Measurements from ENCODE around the gene ZC3H18. TPM values are rescaled to one million over a fixed set of nuclear protein-coding genes. Genes with fewer than 3 reads are reported as not detected.

The ZC3H18 gene
- total RNA-seq, 1 donor from 2014 or later: 48.9 TPM

GRCh38 chr16:88619859-88620815 lies 49.9 kb downstream of the ZC3H18 start:
- H3K27me3 Mint-ChIP-seq (ENCODE audit: unreplicated experiment): peaks cover 3% of the 10 kb centered on the region
- TF ChIP-seq, protein P1, sequence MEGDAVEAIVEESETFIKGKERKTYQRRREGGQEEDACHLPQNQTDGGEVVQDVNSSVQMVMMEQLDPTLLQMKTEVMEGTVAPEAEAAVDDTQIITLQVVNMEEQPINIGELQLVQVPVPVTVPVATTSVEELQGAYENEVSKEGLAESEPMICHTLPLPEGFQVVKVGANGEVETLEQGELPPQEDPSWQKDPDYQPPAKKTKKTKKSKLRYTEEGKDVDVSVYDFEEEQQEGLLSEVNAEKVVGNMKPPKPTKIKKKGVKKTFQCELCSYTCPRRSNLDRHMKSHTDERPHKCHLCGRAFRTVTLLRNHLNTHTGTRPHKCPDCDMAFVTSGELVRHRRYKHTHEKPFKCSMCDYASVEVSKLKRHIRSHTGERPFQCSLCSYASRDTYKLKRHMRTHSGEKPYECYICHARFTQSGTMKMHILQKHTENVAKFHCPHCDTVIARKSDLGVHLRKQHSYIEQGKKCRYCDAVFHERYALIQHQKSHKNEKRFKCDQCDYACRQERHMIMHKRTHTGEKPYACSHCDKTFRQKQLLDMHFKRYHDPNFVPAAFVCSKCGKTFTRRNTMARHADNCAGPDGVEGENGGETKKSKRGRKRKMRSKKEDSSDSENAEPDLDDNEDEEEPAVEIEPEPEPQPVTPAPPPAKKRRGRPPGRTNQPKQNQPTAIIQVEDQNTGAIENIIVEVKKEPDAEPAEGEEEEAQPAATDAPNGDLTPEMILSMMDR (IDR thresholded peaks at IDR 0.05; ENCODE audit: partially characterized antibody, unreplicated experiment): no peak
- H3K36me3 Mint-ChIP-seq (ENCODE audit: unreplicated experiment): no peaks in the 10 kb centered on the region
- H3K27ac Mint-ChIP-seq (ENCODE audit: unreplicated experiment): no peak overlapping the region
- no peak overlapping the region for H3K4me3 Mint-ChIP-seq (ENCODE audit: unreplicated experiment)
- H3K4me1 Mint-ChIP-seq (ENCODE audit: low read depth, unreplicated experiment): peaks cover 43% of the 10 kb centered on the region
- H3K9me3 Mint-ChIP-seq (ENCODE audit: unreplicated experiment): peaks cover 8% of the 10 kb centered on the region
- no peak for DNase-seq

- H3K36me3 Mint-ChIP-seq (ENCODE audit: unreplicated experiment): no peaks in the 10 kb centered on the region
- TF ChIP-seq, protein P1 (IDR thresholded peaks at IDR 0.05; ENCODE audit: partially characterized antibody, unreplicated experiment): no peak
- no peak for DNase-seq
- H3K9me3 Mint-ChIP-seq (ENCODE audit: unreplicated experiment): peaks cover 2% of the 10 kb centered on the region
- H3K4me3 Mint-ChIP-seq (ENCODE audit: unreplicated experiment): no peak overlapping the region
- peaks cover 28% of the 10 kb centered on the region for H3K4me1 Mint-ChIP-seq (ENCODE audit: low read depth, unreplicated experiment)
- H3K27ac Mint-ChIP-seq (ENCODE audit: unreplicated experiment): no peak overlapping the region
- no peaks in the 10 kb centered on the region for H3K27me3 Mint-ChIP-seq (ENCODE audit: unreplicated experiment)
Measured at GRCh38 chr16:88622125-88622524, 51.9 kb downstream of the ZC3H18 start.

GRCh38 chr16:88622866-88623265 lies 52.7 kb downstream of the ZC3H18 start:
- Mint-ChIP-seq H3K27ac (ENCODE audit: unreplicated experiment) (no peak overlapping the region), H3K27me3 (ENCODE audit: unreplicated experiment) (no peaks in the 10 kb centered on the region)

DNA sequence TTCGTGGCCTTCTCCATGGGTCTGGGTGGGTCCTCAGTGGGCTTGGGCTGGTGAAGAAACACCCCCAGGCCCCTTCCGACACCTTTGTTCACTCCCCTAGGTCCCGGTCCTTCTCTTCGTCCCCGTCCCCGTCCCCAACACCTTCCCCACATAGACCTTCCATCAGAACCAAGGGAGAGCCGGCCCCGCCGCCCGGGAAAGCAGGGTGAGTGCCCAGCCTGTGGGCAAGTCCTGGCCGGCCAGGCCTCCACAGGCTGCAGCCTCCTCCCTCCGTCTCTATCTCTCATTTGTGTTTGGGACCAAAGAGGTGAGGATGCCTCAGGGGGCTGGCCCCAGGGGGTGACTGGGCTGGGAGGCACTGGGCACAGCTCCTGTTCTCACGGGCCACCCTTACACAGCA lies 53.7 kb downstream of the ZC3H18 start:
- Mint-ChIP-seq H3K4me3 (ENCODE audit: unreplicated experiment) (no peak overlapping the region), H3K9me3 (ENCODE audit: unreplicated experiment) (peaks cover 2% of the 10 kb centered on the region), H3K27me3 (ENCODE audit: unreplicated experiment) (no peaks in the 10 kb centered on the region), H3K36me3 (ENCODE audit: unreplicated experiment) (no peaks in the 10 kb centered on the region), H3K27ac (ENCODE audit: unreplicated experiment) (no peak overlapping the region), H3K4me1 (ENCODE audit: low read depth, unreplicated experiment) (peaks cover 10% of the 10 kb centered on the region)
- no peak for DNase-seq
- TF ChIP-seq, protein P1 (IDR thresholded peaks at IDR 0.05; ENCODE audit: partially characterized antibody, unreplicated experiment): no peak

More at GRCh38 chr16:88622866-88623265, 52.7 kb downstream of the ZC3H18 start:
- H3K4me3 Mint-ChIP-seq (ENCODE audit: unreplicated experiment): no peak overlapping the region
- no peaks in the 10 kb centered on the region for H3K36me3 Mint-ChIP-seq (ENCODE audit: unreplicated experiment)
- TF ChIP-seq, protein P1 (IDR thresholded peaks at IDR 0.05; ENCODE audit: partially characterized antibody, unreplicated experiment): no peak
- peaks cover 20% of the 10 kb centered on the region for H3K4me1 Mint-ChIP-seq (ENCODE audit: low read depth, unreplicated experiment)
- no peak for DNase-seq
- peaks cover 2% of the 10 kb centered on the region for H3K9me3 Mint-ChIP-seq (ENCODE audit: unreplicated experiment)

DNA sequence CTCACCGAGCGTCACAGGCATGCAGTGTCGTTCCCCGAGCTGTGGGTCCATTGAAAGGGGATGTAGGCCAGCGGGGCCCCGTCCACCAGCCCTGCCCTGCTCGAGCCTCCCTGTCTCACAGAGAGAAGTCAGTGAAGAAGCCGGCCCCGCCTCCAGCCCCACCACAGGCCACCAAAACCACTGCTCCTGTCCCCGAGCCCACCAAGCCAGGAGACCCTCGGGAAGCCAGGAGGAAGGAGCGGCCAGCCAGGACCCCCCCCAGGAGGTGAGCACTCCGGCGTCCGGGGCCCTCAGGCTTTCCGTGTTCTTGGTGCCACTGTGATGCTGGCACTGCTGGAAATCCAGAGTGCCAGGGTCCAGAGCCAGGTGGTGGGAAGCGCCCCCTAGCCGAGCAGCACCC lies 54.3 kb downstream of the ZC3H18 start:
- Mint-ChIP-seq H3K9me3 (ENCODE audit: unreplicated experiment) (peaks cover 2% of the 10 kb centered on the region), H3K4me1 (ENCODE audit: low read depth, unreplicated experiment) (peaks cover 4% of the 10 kb centered on the region), H3K36me3 (ENCODE audit: unreplicated experiment) (no peaks in the 10 kb centered on the region), H3K27me3 (ENCODE audit: unreplicated experiment) (no peaks in the 10 kb centered on the region), H3K27ac (ENCODE audit: unreplicated experiment) (no peak overlapping the region), H3K4me3 (ENCODE audit: unreplicated experiment) (no peak overlapping the region)
- no peak for DNase-seq
- TF ChIP-seq, protein P1 (IDR thresholded peaks at IDR 0.05; ENCODE audit: partially characterized antibody, unreplicated experiment): no peak
